ENCODE measurements around the gene AP4M1. TPM values are rescaled to one million over a fixed set of nuclear protein-coding genes. Genes with fewer than 3 reads are reported as not detected.

Gene AP4M1
- total RNA-seq, 1 donor from 2014 or later: 24.9 TPM

- no peak for DNase-seq (ENCODE audit: low read depth, low spot score)
Measured at GRCh38 chr7:100157334-100158228, 56.1 kb downstream of the AP4M1 start.

Other genes with a start within 250 kb of the AP4M1 start
- 0.13 TPM in 1 of 2 replicates, not detected in the other for gene OR2AE1, start 224.6 kb upstream of the AP4M1 start, total RNA-seq
- gene TRIM4, start 182.1 kb upstream of the AP4M1 start, total RNA-seq: 14.0 and 17.4 TPM in 2 replicates
- gene GJC3, start 172.0 kb upstream of the AP4M1 start, total RNA-seq: not detected in 2 replicates
- gene AZGP1, start 125.6 kb upstream of the AP4M1 start, total RNA-seq: not detected in 2 replicates
- 32.7 and 33.5 TPM in 2 replicates for gene ZKSCAN1, start 86.0 kb upstream of the AP4M1 start, total RNA-seq
- 7.0 and 9.3 TPM in 2 replicates for gene ZSCAN21, start 51.9 kb upstream of the AP4M1 start, total RNA-seq
- 21.7 and 27.8 TPM in 2 replicates for gene ZNF3, start 19.9 kb upstream of the AP4M1 start, total RNA-seq
- gene COPS6, start 12.7 kb upstream of the AP4M1 start, total RNA-seq: 147 and 157 TPM in 2 replicates
- 114 and 205 TPM in 2 replicates for gene MCM7, start 246 bp upstream of the AP4M1 start, total RNA-seq
- gene TAF6, start 17.7 kb downstream of the AP4M1 start, total RNA-seq: 30.5 and 40.4 TPM in 2 replicates
- gene CNPY4, start 18.0 kb downstream of the AP4M1 start, total RNA-seq: 34.7 and 51.5 TPM in 2 replicates
- 2.5 and 3.0 TPM in 2 replicates for gene MBLAC1, start 25.3 kb downstream of the AP4M1 start, total RNA-seq
- gene LAMTOR4, start 47.3 kb downstream of the AP4M1 start, total RNA-seq: 68.4 and 109 TPM in 2 replicates
- 6.3 and 8.6 TPM in 2 replicates for gene TRAPPC14, start 57.1 kb downstream of the AP4M1 start, total RNA-seq
- 0.73 and 2.0 TPM in 2 replicates for gene GAL3ST4, start 67.0 kb downstream of the AP4M1 start, total RNA-seq
- gene GPC2, start 75.7 kb downstream of the AP4M1 start, total RNA-seq: 2.2 and 4.1 TPM in 2 replicates
- gene STAG3, start 76.3 kb downstream of the AP4M1 start, total RNA-seq: 0.13 and 0.42 TPM in 2 replicates
- not detected in 2 replicates for gene PVRIG, start 118.3 kb downstream of the AP4M1 start, total RNA-seq
- gene SPDYE3, start 206.1 kb downstream of the AP4M1 start, total RNA-seq: not detected in 2 replicates